ENCODE measurements around the gene ALPL.

DNA sequence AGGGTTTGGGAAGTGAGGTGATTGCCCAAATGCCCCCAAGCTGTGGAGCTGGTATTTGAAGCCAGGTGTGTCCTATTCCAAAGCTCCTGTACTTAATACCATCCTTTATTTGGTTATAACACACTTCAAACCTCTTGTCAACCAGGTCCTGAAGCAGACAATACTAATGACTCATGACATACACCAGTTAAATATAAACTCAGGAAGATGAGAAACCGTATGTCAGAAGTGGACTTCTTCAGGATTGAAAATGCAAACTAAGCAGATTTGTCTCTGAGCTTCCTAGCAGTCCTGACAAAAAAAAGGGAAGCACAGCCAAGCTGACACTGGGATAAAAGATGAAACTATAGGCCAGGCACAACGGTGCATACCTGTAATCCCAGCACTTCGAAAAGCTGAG lies 70.6 kb downstream of the ALPL start:
- TF ChIP-seq, protein P1, sequence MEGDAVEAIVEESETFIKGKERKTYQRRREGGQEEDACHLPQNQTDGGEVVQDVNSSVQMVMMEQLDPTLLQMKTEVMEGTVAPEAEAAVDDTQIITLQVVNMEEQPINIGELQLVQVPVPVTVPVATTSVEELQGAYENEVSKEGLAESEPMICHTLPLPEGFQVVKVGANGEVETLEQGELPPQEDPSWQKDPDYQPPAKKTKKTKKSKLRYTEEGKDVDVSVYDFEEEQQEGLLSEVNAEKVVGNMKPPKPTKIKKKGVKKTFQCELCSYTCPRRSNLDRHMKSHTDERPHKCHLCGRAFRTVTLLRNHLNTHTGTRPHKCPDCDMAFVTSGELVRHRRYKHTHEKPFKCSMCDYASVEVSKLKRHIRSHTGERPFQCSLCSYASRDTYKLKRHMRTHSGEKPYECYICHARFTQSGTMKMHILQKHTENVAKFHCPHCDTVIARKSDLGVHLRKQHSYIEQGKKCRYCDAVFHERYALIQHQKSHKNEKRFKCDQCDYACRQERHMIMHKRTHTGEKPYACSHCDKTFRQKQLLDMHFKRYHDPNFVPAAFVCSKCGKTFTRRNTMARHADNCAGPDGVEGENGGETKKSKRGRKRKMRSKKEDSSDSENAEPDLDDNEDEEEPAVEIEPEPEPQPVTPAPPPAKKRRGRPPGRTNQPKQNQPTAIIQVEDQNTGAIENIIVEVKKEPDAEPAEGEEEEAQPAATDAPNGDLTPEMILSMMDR (IDR thresholded peaks at IDR 0.05; ENCODE audit: insufficient read depth, low read length, poor library complexity, severe bottlenecking): no peak
- TF ChIP-seq EZH2phosphoT487 (conservative IDR thresholded peaks at IDR 0.05; ENCODE audit: low read length): no peak
